Lower leg skin (tissue), 3 donors: Measurements from ENCODE around the gene BCAR1.

Experiments used
- CTCF ChIP-seq, 3 donors: fragments of 450-650 bp; IDR thresholded peaks; one replicate each; pipeline ENCODE4 v1.5.1; 2016; ENCODE audit warnings: antibody characterized with exemption in 3 of 3, mild to moderate bottlenecking in 3 of 3, moderate library complexity in 2 of 3
- POLR2A ChIP-seq, 2 donors: fragments of 450-650 bp; IDR thresholded peaks; one replicate each; pipeline ENCODE4 v1.6.1; 2016 to 2017; ENCODE audit warnings: antibody characterized with exemption in 2 of 2, mild to moderate bottlenecking in 1 of 2, moderate library complexity in 1 of 2

GRCh38 chr16:75250809-75251279 lies 580 bp downstream of the BCAR1 start:
- TF ChIP-seq POLR2A (IDR thresholded peaks at IDR 0.05): no peak
- TF ChIP-seq CTCF (IDR thresholded peaks at IDR 0.05): no peak
